Stimulated activated CD4-positive, alpha-beta T cell treated with anti-CD3 and anti-CD28 coated beads, Interleukin-1b, Interleukin-23, amount 100 ng/mL, for 48 hours (primary cell): Measurements from ENCODE around the gene RBM34.
"Not testable (repeated sequence)": the region's sequence is repeated elsewhere in the genome, so short reads cannot be mapped to it uniquely, and the experiment has no call there.

Experiments used
- DNase-seq: peaks from one replicate; pipeline ENCODE4 v3.0.0-alpha.2; 2020

The RBM34 gene

GRCh38 chr1:235091319-235092044 is 69.6 kb downstream of the RBM34 start:
- DNase-seq = not testable (repeated sequence)

- DNase-seq = no peak
Measured at GRCh38 chr1:235090406-235091069, 70.5 kb downstream of the RBM34 start.

- DNase-seq = no peak
Measured at GRCh38 chr1:235088907-235089306, 72.1 kb downstream of the RBM34 start.

GRCh38 chr1:235088430-235088829 is 72.6 kb downstream of the RBM34 start:
- DNase-seq = no peak

- no peak for DNase-seq
Measured at GRCh38 chr1:235087906-235088305, 73.1 kb downstream of the RBM34 start.

- not testable (repeated sequence) for DNase-seq
Measured at GRCh38 chr1:235085411-235086117, 75.5 kb downstream of the RBM34 start.
